ENCODE results near the gene LCE1E.

GRCh38 chr1:152811671-152812070 lies 25.6 kb downstream of the LCE1E start, which contains the start of gene LCE1B:
- TF ChIP-seq CTCF (IDR thresholded peaks at IDR 0.05) (no peak), POLR2A (IDR thresholded peaks at IDR 0.05) (no peak)
